SK-N-SH (cell line): ENCODE results near the gene FGFBP2.

Experiments
- CHD2 ChIP-seq: fragments of 150-350 bp; IDR thresholded peaks from 2 replicates; pipeline ENCODE4 v1.6.1; 2018; ENCODE audit warnings: low read length; ENCODE audit not compliant: partially characterized antibody
- MAX ChIP-seq: IDR thresholded peaks from 2 replicates; pipeline ENCODE4 v1.4.0; 2012; ENCODE audit warnings: low read depth
- POLR2AphosphoS5 ChIP-seq: IDR thresholded peaks from 2 replicates; pipeline ENCODE4 v1.6.1; 2012; ENCODE audit warnings: low read depth, low read length

GRCh38 chr4:15934259-15934658 lies 28.7 kb downstream of the FGFBP2 start:
- TF ChIP-seq CHD2 = no peak
- no peak for TF ChIP-seq MAX
- no peak for TF ChIP-seq POLR2AphosphoS5
